Duodenal mucosa (tissue), 2 donors: ENCODE data around the gene CLTRN.
"Not testable (repeated sequence)": the region's sequence is repeated elsewhere in the genome, so short reads cannot be mapped to it uniquely, and the experiment has no call there.

Experiments used
- H3K27ac ChIP-seq: one replicate; pipeline ENCODE4 v1.7.0; 2013; ENCODE audit warnings: low read depth, low read length
- H3K27me3 ChIP-seq, 2 donors: one replicate each; pipeline ENCODE4 v1.7.0; 2013; ENCODE audit warnings: low read length in 2 of 2, control low read depth in 1 of 2; ENCODE audit not compliant: insufficient read depth in 2 of 2, control insufficient read depth in 1 of 2
- H3K36me3 ChIP-seq, 2 donors: one replicate each; pipeline ENCODE4 v1.7.0; 2013; ENCODE audit warnings: low read length in 2 of 2, control low read depth in 1 of 2; ENCODE audit not compliant: insufficient read depth in 2 of 2, control insufficient read depth in 1 of 2
- H3K4me1 ChIP-seq, 2 donors: one replicate each; pipeline ENCODE4 v1.7.0; 2013; ENCODE audit warnings: low read length in 2 of 2, control low read depth in 1 of 2; ENCODE audit not compliant: insufficient read depth in 2 of 2, control insufficient read depth in 1 of 2
- H3K4me3 ChIP-seq, 2 donors: one replicate each; pipeline ENCODE4 v1.7.0; 2013; ENCODE audit warnings: low read length in 2 of 2, low read depth in 1 of 2
- H3K9ac ChIP-seq, 2 donors: one replicate each; pipeline ENCODE4 v1.7.0; 2013; ENCODE audit warnings: low read length in 2 of 2, low read depth in 1 of 2
- H3K9me3 ChIP-seq, 2 donors: one replicate each; pipeline ENCODE4 v1.7.0; 2013; ENCODE audit warnings: low read length in 2 of 2, control low read depth in 1 of 2; ENCODE audit not compliant: control insufficient read depth in 1 of 2

The CLTRN gene

DNA sequence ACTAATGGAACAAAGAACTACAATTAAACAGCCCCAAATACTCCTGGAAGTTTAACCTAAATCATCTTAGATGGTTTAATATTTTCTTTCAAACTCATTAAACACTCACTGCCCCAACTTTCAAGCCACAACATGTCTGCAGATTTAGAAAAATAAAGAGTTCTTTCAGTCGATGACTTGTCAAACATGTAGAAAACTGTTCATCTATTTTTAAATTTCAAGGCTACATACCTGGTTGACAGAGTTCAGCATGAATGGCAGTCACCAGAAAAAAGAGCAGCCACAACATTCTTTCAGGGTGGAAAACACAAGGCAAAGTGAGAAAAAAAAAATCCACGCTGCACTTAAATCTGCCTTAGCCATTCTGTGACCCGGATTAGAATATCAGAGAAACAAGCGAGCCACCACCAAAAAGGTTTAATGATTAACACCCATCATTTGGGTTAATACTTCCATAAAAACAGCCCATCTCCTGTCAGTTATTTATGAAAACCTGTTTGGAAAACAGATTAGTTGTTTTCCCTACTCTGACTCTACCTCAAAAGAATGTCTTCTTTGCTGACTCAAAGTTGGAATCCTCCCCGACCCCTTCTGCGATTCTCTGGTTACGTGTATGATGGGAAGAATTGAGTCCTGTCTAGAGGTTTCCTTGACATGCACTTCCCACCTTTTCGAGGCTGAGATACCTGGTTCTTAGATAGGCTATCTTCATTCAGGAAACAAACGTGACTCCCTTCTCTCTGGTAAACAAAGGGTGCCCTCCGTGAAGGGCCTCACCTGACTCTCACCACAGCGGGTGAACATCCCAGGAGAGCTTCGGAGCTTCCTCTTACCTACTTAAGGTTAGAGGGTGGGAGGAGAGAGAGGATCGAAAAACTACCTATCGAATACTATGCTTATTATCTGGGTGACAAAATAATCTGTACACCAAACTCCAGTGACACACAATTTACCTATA lies at the start of gene CLTRN:
Gene CLTRN (minus strand): TSS at position 319 of the 958 bp plus-strand sequence. CDS start 30 bp downstream, at position 289.
- H3K36me3 ChIP-seq, result no peaks in the 10 kb centered on the region
- H3K27me3 ChIP-seq, result no peaks in the 10 kb centered on the region
- H3K9ac ChIP-seq, result no peak within 1 kb of the TSS
- no peak within 1 kb of the TSS for H3K27ac ChIP-seq
- no peaks in the 10 kb centered on the region for H3K4me1 ChIP-seq
- H3K9me3 ChIP-seq, result no peaks in the 10 kb centered on the region
- no peak within 1 kb of the TSS for H3K4me3 ChIP-seq

DNA sequence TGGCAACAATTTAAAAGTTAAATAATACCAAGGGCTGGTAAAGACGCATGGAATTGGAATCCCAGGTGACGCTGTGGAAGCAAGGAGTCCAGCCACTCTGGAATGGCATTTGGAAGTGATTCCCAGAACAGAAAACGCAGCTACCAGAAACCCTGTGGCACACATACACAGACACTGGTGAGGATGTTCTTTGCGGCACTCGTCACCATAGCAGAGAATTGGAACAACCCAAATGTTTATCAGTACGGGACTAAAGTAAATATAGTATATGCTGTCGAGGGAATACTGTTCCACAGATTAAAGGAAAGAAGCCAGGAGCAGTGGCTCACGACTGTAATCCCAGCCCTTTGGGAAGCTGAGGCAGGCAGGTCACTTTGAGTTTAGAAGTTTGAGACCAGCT lies 39.7 kb upstream of the CLTRN start:
- not testable (repeated sequence) for H3K9ac ChIP-seq, H3K4me1 ChIP-seq

DNA sequence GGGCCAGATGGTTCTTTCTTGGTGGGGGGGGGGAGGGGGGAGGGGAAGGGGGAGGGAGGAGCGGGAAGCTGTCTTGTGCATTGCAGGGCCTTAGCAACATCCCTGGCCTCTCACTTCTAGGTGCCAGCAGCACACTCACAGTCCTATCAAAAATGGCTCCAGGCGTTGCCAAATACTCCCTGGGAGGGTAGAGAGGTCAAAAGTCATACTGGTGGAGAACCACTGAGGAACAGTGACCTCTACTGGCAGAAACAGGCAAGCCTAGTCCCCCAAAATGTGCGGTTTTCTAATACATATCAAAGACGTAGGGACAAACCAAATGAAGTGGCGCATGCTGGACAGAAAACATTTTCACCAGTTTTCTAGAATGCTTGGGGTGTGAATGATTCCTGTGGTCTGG lies 39.2 kb upstream of the CLTRN start:
- H3K4me3 ChIP-seq, H3K27ac ChIP-seq, H3K9ac ChIP-seq, H3K27me3 ChIP-seq, H3K9me3 ChIP-seq, H3K4me1 ChIP-seq: not testable (repeated sequence)
- H3K36me3 ChIP-seq, result peaks cover 0 to 13% of the 10 kb centered on the region in 2 donors

More for the DNA sequence above, 39.7 kb upstream of the CLTRN start:
- peaks cover 0 to 13% of the 10 kb centered on the region in 2 donors for H3K36me3 ChIP-seq
- H3K27ac ChIP-seq, H3K9me3 ChIP-seq, H3K27me3 ChIP-seq, H3K4me3 ChIP-seq: not testable (repeated sequence)

GRCh38 chrX:15702488-15703371 lies 38.1 kb upstream of the CLTRN start:
- Histone ChIP-seq H3K27me3 (no peaks in the 10 kb centered on the region), H3K36me3 (peaks cover 0 to 13% of the 10 kb centered on the region in 2 donors), H3K4me3 (no peak overlapping the region), H3K9ac (no peak overlapping the region), H3K9me3 (no peaks in the 10 kb centered on the region), H3K4me1 (no peaks in the 10 kb centered on the region), H3K27ac (no peak overlapping the region)

DNA sequence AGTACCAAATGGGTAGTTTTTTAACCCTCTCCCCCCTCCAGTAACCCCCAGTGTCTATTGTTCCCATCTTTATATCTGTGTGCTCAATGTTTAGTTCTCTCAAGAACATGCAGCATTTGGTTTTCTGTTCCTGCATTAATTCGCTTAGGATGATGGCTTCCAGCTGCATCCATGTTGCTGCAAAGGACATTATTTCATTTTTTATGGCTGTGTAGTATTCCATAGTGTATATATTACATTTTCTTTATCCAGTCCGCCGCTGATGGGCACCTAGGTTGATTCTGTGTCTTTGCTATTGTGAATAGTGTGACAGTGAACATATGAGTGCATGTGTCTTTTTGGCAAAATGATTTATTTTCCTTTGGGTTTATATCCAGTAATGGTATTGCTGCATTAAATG lies 31.9 kb upstream of the CLTRN start:
- Histone ChIP-seq H3K27me3 (no peaks in the 10 kb centered on the region), H3K4me1 (no peaks in the 10 kb centered on the region), H3K27ac (no peak overlapping the region), H3K4me3 (no peak overlapping the region), H3K36me3 (peaks cover 0 to 35% of the 10 kb centered on the region in 2 donors), H3K9me3 (no peaks in the 10 kb centered on the region), H3K9ac (no peak overlapping the region)

DNA sequence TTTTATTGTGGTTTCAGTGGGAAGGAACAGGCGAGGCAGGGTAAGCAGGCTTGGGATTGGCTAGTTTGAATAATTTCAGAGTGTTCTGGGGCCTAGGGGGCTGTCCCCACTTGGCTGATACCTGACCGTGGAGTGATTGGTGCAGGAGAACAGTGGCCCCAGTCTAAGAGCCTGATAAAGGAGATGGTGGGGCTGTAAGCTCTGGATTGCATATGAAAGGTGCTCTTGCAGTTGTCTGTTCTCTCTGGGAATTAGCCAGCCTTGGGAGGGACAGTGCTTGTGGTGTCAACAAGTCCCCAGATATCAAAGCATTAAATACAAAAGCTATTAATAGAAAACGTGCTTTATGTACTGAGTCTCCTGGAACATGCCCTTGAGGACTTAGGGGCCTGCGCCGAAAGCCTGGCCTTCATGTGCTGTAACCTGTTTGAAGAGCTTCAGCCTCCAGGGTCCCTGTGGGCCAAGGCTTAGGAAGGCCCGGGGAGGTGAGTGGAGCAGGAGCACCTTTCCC lies 30.4 kb upstream of the CLTRN start:
- Histone ChIP-seq H3K4me3 (no peak overlapping the region), H3K9me3 (no peaks in the 10 kb centered on the region), H3K36me3 (peaks cover 0 to 35% of the 10 kb centered on the region in 2 donors), H3K27me3 (no peaks in the 10 kb centered on the region), H3K27ac (no peak overlapping the region), H3K4me1 (no peaks in the 10 kb centered on the region), H3K9ac (no peak overlapping the region)

- Histone ChIP-seq H3K4me1 (no peaks in the 10 kb centered on the region), H3K27me3 (no peaks in the 10 kb centered on the region), H3K9me3 (no peaks in the 10 kb centered on the region), H3K9ac (no peak overlapping the region), H3K4me3 (no peak overlapping the region), H3K27ac (no peak overlapping the region), H3K36me3 (peaks cover 0 to 17% of the 10 kb centered on the region in 2 donors)
Observed at GRCh38 chrX:15686818-15687685, 22.4 kb upstream of the CLTRN start.

- Histone ChIP-seq H3K4me3 (no peak overlapping the region), H3K4me1 (peaks cover 0 to 7% of the 10 kb centered on the region in 2 donors), H3K9ac (no peak overlapping the region), H3K9me3 (no peaks in the 10 kb centered on the region), H3K27ac (no peak overlapping the region), H3K36me3 (peaks cover 0 to 7% of the 10 kb centered on the region in 2 donors), H3K27me3 (no peaks in the 10 kb centered on the region)
Observed at GRCh38 chrX:15683193-15683592, 18.6 kb upstream of the CLTRN start.

DNA sequence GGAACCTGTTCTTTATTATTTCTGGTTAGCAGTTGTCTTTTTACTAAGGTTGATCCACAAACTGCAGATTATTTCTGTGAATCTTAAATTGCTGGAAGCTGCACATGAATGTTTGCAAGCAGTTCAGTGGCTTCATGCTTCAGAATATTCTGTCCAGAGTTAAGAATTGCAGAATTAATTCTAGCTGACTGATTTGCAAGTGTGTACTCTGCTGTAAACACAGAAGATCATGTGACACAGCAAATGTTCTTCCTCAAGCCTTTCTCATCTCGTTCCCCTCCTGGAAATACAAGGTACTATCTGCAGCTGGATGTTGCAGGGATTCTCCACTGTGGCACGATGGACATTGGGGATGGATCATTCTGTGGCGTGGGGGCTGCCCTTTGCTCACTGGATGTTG lies 16.8 kb upstream of the CLTRN start:
- Histone ChIP-seq H3K4me3 (no peak overlapping the region), H3K9me3 (no peaks in the 10 kb centered on the region), H3K27ac (no peak overlapping the region), H3K27me3 (no peaks in the 10 kb centered on the region), H3K36me3 (peaks cover 0 to 7% of the 10 kb centered on the region in 2 donors), H3K4me1 (peaks cover 0 to 14% of the 10 kb centered on the region in 2 donors), H3K9ac (no peak overlapping the region)
